HUES6 (cell line): ENCODE data around the gene PNMA8A.

Experiments used
- H3K27ac ChIP-seq: 2 replicates; pipeline ENCODE4 v1.7.0; 2013; ENCODE audit warnings: low read depth, mild to moderate bottlenecking, low read length, inconsistent platforms
- H3K27me3 ChIP-seq: 2 replicates; pipeline ENCODE4 v1.6.1; 2013; ENCODE audit warnings: low read length; ENCODE audit not compliant: control insufficient read depth, insufficient read depth
- H3K36me3 ChIP-seq: 2 replicates; pipeline ENCODE4 v1.6.1; 2013; ENCODE audit warnings: low read length; ENCODE audit not compliant: control insufficient read depth, insufficient read depth
- H3K4me1 ChIP-seq: 2 replicates; pipeline ENCODE4 v1.6.1; 2013; ENCODE audit warnings: low read length; ENCODE audit not compliant: control insufficient read depth, insufficient read depth
- H3K4me3 ChIP-seq: 2 replicates; pipeline ENCODE4 v1.5.1; 2013; ENCODE audit warnings: low read depth, low read length
- H3K9ac ChIP-seq: one replicate; pipeline ENCODE4 v1.6.1; 2013; ENCODE audit warnings: mild to moderate bottlenecking, low read length
- H3K9me3 ChIP-seq: 2 replicates; pipeline ENCODE4 v1.6.1; 2013; ENCODE audit warnings: low read depth, low read length; ENCODE audit not compliant: control insufficient read depth, insufficient read depth

Gene PNMA8A, protein sequence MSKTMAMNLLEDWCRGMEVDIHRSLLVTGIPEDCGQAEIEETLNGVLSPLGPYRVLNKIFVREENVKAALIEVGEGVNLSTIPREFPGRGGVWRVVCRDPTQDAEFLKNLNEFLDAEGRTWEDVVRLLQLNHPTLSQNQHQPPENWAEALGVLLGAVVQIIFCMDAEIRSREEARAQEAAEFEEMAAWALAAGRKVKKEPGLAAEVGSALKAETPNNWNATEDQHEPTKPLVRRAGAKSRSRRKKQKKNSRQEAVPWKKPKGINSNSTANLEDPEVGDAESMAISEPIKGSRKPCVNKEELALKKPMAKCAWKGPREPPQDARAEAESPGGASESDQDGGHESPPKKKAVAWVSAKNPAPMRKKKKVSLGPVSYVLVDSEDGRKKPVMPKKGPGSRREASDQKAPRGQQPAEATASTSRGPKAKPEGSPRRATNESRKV

DNA sequence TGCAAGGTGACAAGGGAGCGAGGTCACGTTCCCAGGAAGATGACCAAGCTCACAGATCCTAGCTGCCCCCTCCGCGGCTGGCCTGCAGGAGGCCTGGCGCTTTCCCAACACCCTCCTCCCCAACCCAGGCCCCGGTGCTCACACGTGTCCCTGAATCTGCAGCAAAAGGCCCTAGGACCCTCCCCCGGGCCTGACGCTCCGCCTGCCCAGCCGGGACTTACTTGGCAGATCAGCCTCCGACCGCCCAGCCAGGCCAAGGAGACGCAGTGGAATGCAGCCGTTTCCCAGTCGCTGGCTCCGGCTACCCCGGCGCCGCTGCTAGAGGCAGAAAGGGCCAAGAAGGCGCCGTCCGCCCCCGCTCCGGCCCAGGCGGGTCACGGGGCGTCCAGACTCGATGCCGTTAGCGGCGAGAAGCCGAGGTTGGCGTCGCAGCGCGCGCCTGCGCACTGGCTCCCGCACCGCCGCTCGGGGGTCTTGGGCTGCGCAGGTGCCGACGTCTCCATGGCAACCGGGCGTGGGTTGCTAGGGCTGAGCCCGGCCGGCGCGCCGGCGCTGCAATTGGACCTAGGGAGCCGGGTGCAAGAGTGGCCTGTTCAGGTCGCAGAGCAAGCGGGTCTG lies at the start of gene PNMA8A:
PNMA8A (minus strand) TSS at position 448 of the 618 bp plus-strand sequence. CDS start 528 bp downstream, outside the sequence.
- Histone ChIP-seq H3K36me3 (peaks cover 22% of the 10 kb centered on the region; the same call in 1 of the 2 replicates), H3K27ac (no peak within 1 kb of the TSS), H3K9ac (peak within 1 kb of the TSS; percentile 57), H3K4me1 (peaks cover 10% of the 10 kb centered on the region), H3K4me3 (peak within 1 kb of the TSS; percentile 79), H3K27me3 (peaks cover 5% of the 10 kb centered on the region; the same call in 1 of the 2 replicates), H3K9me3 (no peaks in the 10 kb centered on the region)

DNA sequence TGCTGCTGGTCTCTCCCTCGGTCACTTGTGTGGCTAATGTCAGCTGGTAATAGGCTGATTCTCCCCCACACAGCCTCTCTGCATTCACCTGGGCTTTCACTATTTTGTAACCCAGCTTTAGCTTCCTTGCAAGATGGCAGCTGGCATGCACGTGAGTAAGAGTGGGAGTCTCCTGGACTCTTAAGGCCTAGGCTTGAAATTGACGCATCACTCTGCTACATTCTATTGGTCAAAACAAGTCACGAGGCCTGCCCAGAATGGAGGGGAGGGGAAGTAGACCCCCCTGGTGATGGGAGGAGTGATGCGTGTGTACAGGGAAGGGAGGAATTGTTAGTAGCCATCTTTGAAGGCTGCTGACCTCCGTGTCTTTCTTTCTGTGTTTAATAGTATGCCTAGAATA lies 49.3 kb upstream of the PNMA8A start:
- Histone ChIP-seq H3K4me1 (no peaks in the 10 kb centered on the region), H3K27ac (no peak overlapping the region), H3K36me3 (no peaks in the 10 kb centered on the region), H3K4me3 (no peak overlapping the region), H3K9ac (no peak overlapping the region), H3K9me3 (no peaks in the 10 kb centered on the region), H3K27me3 (no peaks in the 10 kb centered on the region)

DNA sequence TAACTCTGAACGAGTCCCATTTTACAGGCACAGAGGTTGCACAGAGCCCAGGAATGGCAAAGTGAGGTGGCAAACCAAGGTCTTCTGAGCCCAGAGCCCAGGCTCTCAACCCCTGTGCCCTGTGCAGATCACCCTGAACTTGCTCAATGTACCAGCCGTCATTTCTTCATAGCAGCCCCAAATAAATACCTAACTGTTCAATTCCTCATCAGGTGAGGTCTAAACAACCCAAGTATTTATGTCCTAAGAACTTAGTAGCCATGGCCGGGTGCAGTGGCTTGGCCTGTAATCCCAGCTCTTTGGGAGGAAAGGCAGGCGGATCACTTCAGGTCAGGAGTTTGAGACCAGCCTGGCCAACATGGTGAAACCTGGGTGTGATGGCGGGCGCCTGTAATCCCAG lies 46.1 kb upstream of the PNMA8A start:
- Histone ChIP-seq H3K9me3 (no peaks in the 10 kb centered on the region), H3K4me1 (0 out of 2 replicates have a peak, but pooled peaks cover 2% of the 10 kb centered on the region), H3K27me3 (no peaks in the 10 kb centered on the region), H3K4me3 (no peak overlapping the region), H3K9ac (no peak overlapping the region), H3K36me3 (no peaks in the 10 kb centered on the region), H3K27ac (no peak overlapping the region)

DNA sequence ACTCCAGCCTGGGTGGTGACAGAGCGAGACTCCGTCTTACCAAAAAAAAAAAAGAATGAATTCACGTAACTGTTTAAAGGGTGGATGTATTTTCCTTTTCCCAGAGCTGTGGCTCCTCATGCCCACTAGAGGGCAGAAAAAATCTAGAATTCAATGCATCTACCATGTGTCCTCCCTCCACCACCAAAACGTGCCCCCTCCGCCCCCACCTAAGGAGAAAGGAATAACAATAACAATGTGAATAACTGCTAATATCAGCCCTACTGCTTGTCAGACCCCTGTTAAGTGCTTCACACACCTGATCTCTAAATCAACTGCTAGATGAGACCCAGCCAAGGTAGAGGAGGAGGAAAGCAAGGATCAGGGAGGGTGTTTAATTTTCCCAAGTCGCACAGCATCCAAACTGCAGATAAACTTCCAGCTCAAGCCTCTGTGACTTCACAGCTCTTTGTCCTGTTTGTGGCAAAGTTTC lies 44.6 kb upstream of the PNMA8A start:
- H3K9me3 ChIP-seq = peaks cover 8% of the 10 kb centered on the region; the same call in 1 of the 2 replicates
- H3K27ac ChIP-seq = no peak overlapping the region
- H3K9ac ChIP-seq = no peak overlapping the region
- H3K4me3 ChIP-seq = no peak overlapping the region
- 0 out of 2 replicates have a peak, but pooled peaks cover 2% of the 10 kb centered on the region for H3K4me1 ChIP-seq
- H3K27me3 ChIP-seq = no peaks in the 10 kb centered on the region
- no peaks in the 10 kb centered on the region for H3K36me3 ChIP-seq

DNA sequence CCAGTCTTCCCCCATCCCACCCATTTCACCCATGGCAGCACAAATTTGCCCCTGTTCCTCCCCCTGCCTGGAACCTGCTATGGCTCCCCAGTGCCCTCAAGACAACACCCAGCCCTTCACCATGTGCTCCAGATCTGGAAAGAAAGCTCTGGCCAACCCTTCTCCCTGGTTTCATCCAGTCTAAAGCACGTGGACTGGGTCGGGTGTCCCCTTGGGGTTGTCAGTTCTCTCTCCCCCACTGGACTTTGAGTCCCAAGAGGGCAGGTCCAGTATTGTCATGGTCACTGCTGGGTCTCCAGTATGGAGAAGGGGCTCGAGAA lies 43.9 kb upstream of the PNMA8A start:
- Histone ChIP-seq H3K9me3 (peaks cover 8% of the 10 kb centered on the region; the same call in 1 of the 2 replicates), H3K27me3 (no peaks in the 10 kb centered on the region), H3K27ac (no peak overlapping the region), H3K4me3 (no peak overlapping the region), H3K36me3 (no peaks in the 10 kb centered on the region), H3K9ac (no peak overlapping the region), H3K4me1 (0 out of 2 replicates have a peak, but pooled peaks cover 2% of the 10 kb centered on the region)

DNA sequence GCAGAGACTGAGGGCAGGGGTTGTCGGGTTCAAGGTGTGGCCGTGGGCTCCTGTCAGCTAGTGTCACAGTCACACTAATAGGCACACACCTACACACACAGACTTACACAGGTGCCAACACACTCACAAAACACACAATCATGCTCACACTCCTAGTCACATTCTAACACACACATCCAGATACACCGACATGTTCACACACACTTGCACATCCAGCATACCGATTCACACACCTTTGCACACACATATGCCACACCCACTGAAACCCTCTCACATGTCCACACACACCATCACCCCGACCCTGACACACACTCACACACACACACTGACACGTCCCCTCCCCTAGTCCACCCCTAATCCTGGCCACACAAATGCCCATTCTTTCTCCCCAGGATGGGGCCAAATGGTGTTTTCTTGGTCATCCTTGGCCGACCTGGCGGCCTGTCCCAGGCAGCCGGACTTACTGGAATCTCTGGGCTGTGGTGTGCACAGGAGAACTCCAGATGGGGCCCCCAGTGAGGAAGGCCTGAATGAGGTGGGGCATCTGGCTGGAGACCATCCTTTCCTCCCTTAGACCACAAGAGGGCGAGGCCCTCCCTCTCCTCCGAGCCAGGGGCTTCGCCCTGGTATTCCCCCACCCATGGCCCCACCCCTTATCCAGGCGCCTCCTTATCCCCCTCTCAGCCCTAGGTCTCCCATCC lies 43.4 kb upstream of the PNMA8A start:
- Histone ChIP-seq H3K9me3 (peaks cover 8% of the 10 kb centered on the region; the same call in 1 of the 2 replicates), H3K4me3 (no peak overlapping the region), H3K27ac (no peak overlapping the region), H3K4me1 (0 out of 2 replicates have a peak, but pooled peaks cover 2% of the 10 kb centered on the region), H3K36me3 (no peaks in the 10 kb centered on the region), H3K9ac (no peak overlapping the region), H3K27me3 (no peaks in the 10 kb centered on the region)

DNA sequence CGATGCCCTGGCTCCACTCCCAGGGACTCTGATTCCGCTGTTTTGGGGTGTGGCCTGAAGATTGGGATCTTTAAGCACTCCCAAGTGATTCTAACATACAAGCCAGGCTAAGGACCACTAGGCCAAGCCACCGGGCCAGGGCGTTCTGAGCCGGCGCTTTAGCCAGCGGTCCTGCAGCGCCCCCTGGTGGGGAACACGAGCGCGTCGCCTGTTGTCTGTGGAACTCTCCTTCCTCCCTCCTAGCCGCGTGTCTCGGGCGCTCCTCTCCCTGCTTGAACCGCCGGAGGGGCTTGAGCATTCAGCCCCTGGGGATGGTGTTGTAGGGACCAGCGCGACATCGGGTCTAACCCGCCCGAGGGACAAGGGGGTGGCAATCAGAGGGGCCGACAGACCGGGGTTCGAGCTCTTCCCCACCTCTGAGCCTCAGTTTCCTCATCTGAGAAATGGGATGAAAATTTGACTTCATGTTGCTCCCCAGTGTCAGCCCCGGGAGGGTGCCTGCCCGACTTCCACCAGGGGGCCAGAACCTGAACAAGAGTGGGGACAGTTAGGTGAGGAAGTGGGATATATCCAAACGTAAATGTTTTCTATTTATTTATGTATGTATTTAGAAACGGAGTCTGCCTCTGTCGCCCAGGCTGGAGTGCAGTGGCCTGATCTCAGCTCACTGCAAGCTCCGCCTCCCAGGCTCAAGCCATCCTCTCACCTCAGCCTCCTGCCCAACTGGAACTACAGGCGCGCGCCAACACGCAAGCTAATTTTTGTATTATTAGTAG lies 42.3 kb upstream of the PNMA8A start:
- no peak overlapping the region for H3K27ac ChIP-seq
- peaks cover 8% of the 10 kb centered on the region; the same call in 1 of the 2 replicates for H3K9me3 ChIP-seq
- H3K4me1 ChIP-seq = 0 out of 2 replicates have a peak, but pooled peaks cover 2% of the 10 kb centered on the region
- no peak overlapping the region for H3K9ac ChIP-seq
- no peaks in the 10 kb centered on the region for H3K36me3 ChIP-seq
- no peak overlapping the region for H3K4me3 ChIP-seq
- H3K27me3 ChIP-seq = no peaks in the 10 kb centered on the region

DNA sequence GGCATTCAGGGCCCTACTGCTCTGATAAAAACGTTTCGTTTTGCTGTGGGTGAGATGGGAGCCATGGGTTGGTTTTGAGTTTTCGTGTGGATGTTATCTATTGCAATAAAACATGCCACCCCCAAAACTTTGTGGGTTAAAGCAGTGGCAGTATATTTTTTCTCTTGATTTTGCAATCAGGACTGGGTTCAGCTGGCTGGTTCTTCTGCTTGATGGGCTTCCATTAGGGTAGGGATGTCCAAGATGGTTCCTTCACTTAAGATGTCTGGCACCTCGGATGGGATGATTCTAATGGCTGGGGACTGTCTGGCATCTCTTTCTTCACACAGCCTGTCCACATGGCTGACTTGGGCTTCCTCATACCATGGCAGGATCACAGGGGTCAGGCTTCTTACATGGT lies 39.9 kb upstream of the PNMA8A start:
- Histone ChIP-seq H3K4me3 (no peak overlapping the region), H3K4me1 (0 out of 2 replicates have a peak, but pooled peaks cover 2% of the 10 kb centered on the region), H3K27me3 (no peaks in the 10 kb centered on the region), H3K9me3 (peaks cover 8% of the 10 kb centered on the region; the same call in 1 of the 2 replicates), H3K9ac (no peak overlapping the region), H3K27ac (no peak overlapping the region), H3K36me3 (no peaks in the 10 kb centered on the region)

DNA sequence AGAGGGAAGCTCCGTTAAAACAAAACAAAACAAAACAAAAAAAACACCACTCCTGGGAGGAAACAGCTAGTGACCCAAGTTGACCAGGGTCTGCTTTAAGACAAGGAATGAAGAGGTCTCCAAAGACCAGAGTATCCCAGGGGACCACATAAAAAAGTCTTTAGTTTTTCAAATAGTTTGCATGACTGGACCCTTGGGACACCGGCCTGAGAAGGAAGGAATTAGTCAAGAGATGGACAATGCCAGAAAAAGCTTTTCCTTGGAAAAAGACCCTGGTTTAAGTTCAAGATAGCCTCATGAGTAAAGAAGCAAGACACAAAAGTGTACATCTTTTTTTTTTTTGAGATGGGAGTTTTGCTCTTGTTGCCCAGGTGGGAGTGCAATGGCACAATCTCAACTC lies 36.8 kb upstream of the PNMA8A start:
- no peak overlapping the region for H3K9ac ChIP-seq
- no peaks in the 10 kb centered on the region for H3K27me3 ChIP-seq
- 0 out of 2 replicates have a peak, but pooled peaks cover under 1% of the 10 kb centered on the region for H3K4me1 ChIP-seq
- peaks cover 8% of the 10 kb centered on the region; the same call in 1 of the 2 replicates for H3K9me3 ChIP-seq
- H3K36me3 ChIP-seq = no peaks in the 10 kb centered on the region
- no peak overlapping the region for H3K27ac ChIP-seq
- H3K4me3 ChIP-seq = no peak overlapping the region

DNA sequence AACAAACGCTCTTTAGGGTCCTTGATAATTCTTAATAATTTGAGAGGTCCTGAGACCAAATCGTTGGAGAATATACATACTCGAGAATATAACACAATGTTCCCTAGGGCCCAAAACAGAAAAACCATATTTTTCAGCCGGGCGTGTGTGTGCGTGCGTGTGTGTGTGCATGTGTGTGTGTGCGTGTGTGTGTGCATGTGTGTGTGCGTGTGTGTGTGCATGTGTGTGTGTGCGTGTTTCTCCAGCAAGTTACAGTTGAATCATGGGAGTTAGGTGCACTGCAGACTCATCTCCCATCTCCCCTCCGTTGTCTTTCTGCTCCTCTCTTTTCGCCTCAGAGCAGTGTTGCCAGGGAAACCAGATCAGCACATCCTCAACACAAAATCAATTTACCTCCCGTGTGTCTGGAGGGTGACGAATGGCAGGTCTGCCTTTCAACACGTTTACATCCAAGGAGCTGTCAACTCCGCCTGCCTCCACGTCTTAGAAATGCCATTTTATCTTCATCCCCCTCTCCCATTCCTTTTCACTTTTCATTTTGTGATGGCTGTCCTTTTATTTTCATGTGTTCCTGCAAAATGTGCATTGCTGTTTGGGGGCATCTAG lies 32.6 kb upstream of the PNMA8A start:
- no peaks in the 10 kb centered on the region for H3K9me3 ChIP-seq
- H3K27me3 ChIP-seq = no peaks in the 10 kb centered on the region
- no peaks in the 10 kb centered on the region for H3K4me1 ChIP-seq
- H3K27ac ChIP-seq = no peak overlapping the region
- H3K9ac ChIP-seq = no peak overlapping the region
- no peaks in the 10 kb centered on the region for H3K36me3 ChIP-seq
- no peak overlapping the region for H3K4me3 ChIP-seq
